Kidney (tissue), 14 donors: ENCODE data around the gene SPOP. TPM values are rescaled to one million over a fixed set of nuclear protein-coding genes. Genes with fewer than 3 reads are reported as not detected.

ENCODE experiments used
- DNase-seq, 5 donors: peaks; one replicate each; pipeline ENCODE4 v3.0.0-alpha.2; 2013 to 2020
- FAIRE-seq: peaks from 2 replicates; lab custom pipeline; 2012; peaks lifted over from hg19 to GRCh38; lab: Jason Lieb, UNC
- H3K27ac ChIP-seq, 2 donors: one replicate each; pipeline ENCODE4 v1.7.0; 2013; ENCODE audit warnings: low read depth in 2 of 2, low read length in 2 of 2, inconsistent platforms in 1 of 2
- H3K27me3 ChIP-seq: one replicate; pipeline ENCODE4 v1.7.1; 2013; ENCODE audit warnings: low read length, inconsistent platforms; ENCODE audit not compliant: control insufficient read depth, insufficient read depth
- H3K36me3 ChIP-seq, 3 donors: one replicate each; pipeline versions ENCODE4 v1.7.0 to v1.7.1; 2013; ENCODE audit warnings: low read length in 3 of 3, control low read depth in 1 of 3, inconsistent platforms in 1 of 3; ENCODE audit not compliant: insufficient read depth in 3 of 3, control insufficient read depth in 2 of 3
- H3K4me1 ChIP-seq, 3 donors: one replicate each; pipeline versions ENCODE4 v1.7.0 to v1.7.1; 2013; ENCODE audit warnings: low read length in 3 of 3, inconsistent platforms in 1 of 3, low read depth in 1 of 3; ENCODE audit not compliant: control insufficient read depth in 2 of 3, insufficient read depth in 2 of 3
- H3K4me3 ChIP-seq, 3 donors: one replicate each; pipeline versions ENCODE4 v1.7.0 to v1.8.1; 2013; ENCODE audit warnings: low read length in 3 of 3, control low read depth in 1 of 3, inconsistent platforms in 1 of 3
- H3K9ac ChIP-seq, 3 donors: one replicate each; pipeline versions ENCODE4 v1.7.0 to v1.7.1; 2013; ENCODE audit warnings: low read length in 3 of 3, control low read depth in 1 of 3, inconsistent platforms in 1 of 3
- H3K9me3 ChIP-seq, 3 donors: one replicate each; pipeline versions ENCODE4 v1.7.0 to v1.7.1; 2013; ENCODE audit warnings: low read length in 3 of 3, control low read depth in 1 of 3, inconsistent platforms in 1 of 3; ENCODE audit not compliant: control insufficient read depth in 2 of 3, insufficient read depth in 1 of 3
- CTCF ChIP-seq: IDR thresholded peaks from 3 replicates; pipeline ENCODE4 v1.5.1; 2012; ENCODE audit warnings: mild to moderate bottlenecking, moderate library complexity, borderline replicate concordance; ENCODE audit not compliant: insufficient read depth; ENCODE audit errors: extremely low read depth
- intact Hi-C: fragments of 100-400 bp; cut with DNase I; formaldehyde crosslinking; loops from one replicate; pipeline ENCODE4 v1.11.1; 2022
- polyA plus RNA-seq: library from polyadenylated mRNA; stranded (reverse); fragments of 350-450 nt; fragmentation: Illumina TruSeq; extraction: RNeasy Lipid Tissue Mini Kit (QIAGEN cat#74804); gene quantifications from one replicate; pipeline ENCODE4 v1.2.3, GENCODE V29; 2014; ENCODE audit warnings: low read depth, low replicate concordance; ENCODE audit not compliant: insufficient read depth
- total RNA-seq: library from RNA; stranded (reverse); fragmentation: NEBNext Ultra II Directional; extraction: Animal tissue kit (Norgen Biotek cat#: 25700); gene quantifications from one replicate; pipeline ENCODE4 v1.2.1, GENCODE V29; 2021
- donor health status: control.
- donor health status: control.
- donor health status: control.
- donor health status: control.
- donor health status: control.
- donor health status: DM: yes; HTN: yes; CAD: no.
- donor health status: Normal renal cell carcinoma (clear cell type).

The SPOP gene
- total and polyA plus RNA-seq, 2 donors from 2014 or later = 28.2 to 73.8 TPM

GRCh38 chr17:49580055-49580721 is 97.7 kb downstream of the SPOP start:
- Histone ChIP-seq H3K36me3 (no peaks in the 10 kb centered on the region), H3K9me3 (no peaks in the 10 kb centered on the region), H3K4me3 (no peak overlapping the region), H3K27ac (no peak overlapping the region), H3K9ac (no peak overlapping the region), H3K27me3 (no peaks in the 10 kb centered on the region), H3K4me1 (peaks cover 0 to 8% (median 0%) of the 10 kb centered on the region in 3 donors)
- FAIRE-seq (no peak), DNase-seq (peak in 1 of 5 donors; percentile 57)
- no peak for TF ChIP-seq CTCF
- intact Hi-C loops = no loop called here

- no peaks in the 10 kb centered on the region for H3K9me3 ChIP-seq
- H3K4me3 ChIP-seq = no peak overlapping the region
- peaks cover 0 to 8% (median 0%) of the 10 kb centered on the region in 3 donors for H3K4me1 ChIP-seq
- no peak for TF ChIP-seq CTCF
- intact Hi-C loops = no loop called here
- no peaks in the 10 kb centered on the region for H3K36me3 ChIP-seq
- FAIRE-seq = no peak
- no peak for DNase-seq
- H3K27me3 ChIP-seq = no peaks in the 10 kb centered on the region
- H3K9ac ChIP-seq = no peak overlapping the region
- H3K27ac ChIP-seq = no peak overlapping the region
Observed at GRCh38 chr17:49579522-49579921, 98.4 kb downstream of the SPOP start.

- Histone ChIP-seq H3K36me3 (no peaks in the 10 kb centered on the region), H3K9ac (no peak overlapping the region), H3K4me3 (no peak overlapping the region), H3K27me3 (no peaks in the 10 kb centered on the region), H3K9me3 (no peaks in the 10 kb centered on the region), H3K27ac (no peak overlapping the region), H3K4me1 (peaks cover 0 to 8% (median 0%) of the 10 kb centered on the region in 3 donors)
- FAIRE-seq = no peak
- no peak for TF ChIP-seq CTCF
- intact Hi-C loops = no loop called here
- peak in 1 of 5 donors; percentile 58 for DNase-seq
Observed at GRCh38 chr17:49578952-49579500, 98.9 kb downstream of the SPOP start.
